Diencephalon (tissue), 1 donor: Measurements from ENCODE around the gene GCN1. TPM values are rescaled to one million over a fixed set of nuclear protein-coding genes. Genes with fewer than 3 reads are reported as not detected.

Experiments used
- small RNA-seq: library from RNA; depleted of rRNA; stranded (forward); fragments of <200 nt; gene quantifications from one replicate; pipeline ENCODE3, GENCODE V24; 2014
- total RNA-seq: library from RNA; depleted of rRNA; stranded (reverse); fragments of >200 nt; gene quantifications from one replicate; pipeline ENCODE4 v1.2.3, GENCODE V29; 2014

Gene GCN1, protein sequence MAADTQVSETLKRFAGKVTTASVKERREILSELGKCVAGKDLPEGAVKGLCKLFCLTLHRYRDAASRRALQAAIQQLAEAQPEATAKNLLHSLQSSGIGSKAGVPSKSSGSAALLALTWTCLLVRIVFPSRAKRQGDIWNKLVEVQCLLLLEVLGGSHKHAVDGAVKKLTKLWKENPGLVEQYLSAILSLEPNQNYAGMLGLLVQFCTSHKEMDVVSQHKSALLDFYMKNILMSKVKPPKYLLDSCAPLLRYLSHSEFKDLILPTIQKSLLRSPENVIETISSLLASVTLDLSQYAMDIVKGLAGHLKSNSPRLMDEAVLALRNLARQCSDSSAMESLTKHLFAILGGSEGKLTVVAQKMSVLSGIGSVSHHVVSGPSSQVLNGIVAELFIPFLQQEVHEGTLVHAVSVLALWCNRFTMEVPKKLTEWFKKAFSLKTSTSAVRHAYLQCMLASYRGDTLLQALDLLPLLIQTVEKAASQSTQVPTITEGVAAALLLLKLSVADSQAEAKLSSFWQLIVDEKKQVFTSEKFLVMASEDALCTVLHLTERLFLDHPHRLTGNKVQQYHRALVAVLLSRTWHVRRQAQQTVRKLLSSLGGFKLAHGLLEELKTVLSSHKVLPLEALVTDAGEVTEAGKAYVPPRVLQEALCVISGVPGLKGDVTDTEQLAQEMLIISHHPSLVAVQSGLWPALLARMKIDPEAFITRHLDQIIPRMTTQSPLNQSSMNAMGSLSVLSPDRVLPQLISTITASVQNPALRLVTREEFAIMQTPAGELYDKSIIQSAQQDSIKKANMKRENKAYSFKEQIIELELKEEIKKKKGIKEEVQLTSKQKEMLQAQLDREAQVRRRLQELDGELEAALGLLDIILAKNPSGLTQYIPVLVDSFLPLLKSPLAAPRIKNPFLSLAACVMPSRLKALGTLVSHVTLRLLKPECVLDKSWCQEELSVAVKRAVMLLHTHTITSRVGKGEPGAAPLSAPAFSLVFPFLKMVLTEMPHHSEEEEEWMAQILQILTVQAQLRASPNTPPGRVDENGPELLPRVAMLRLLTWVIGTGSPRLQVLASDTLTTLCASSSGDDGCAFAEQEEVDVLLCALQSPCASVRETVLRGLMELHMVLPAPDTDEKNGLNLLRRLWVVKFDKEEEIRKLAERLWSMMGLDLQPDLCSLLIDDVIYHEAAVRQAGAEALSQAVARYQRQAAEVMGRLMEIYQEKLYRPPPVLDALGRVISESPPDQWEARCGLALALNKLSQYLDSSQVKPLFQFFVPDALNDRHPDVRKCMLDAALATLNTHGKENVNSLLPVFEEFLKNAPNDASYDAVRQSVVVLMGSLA (N-terminal part only)
- 68.7 TPM for total RNA-seq

DNA sequence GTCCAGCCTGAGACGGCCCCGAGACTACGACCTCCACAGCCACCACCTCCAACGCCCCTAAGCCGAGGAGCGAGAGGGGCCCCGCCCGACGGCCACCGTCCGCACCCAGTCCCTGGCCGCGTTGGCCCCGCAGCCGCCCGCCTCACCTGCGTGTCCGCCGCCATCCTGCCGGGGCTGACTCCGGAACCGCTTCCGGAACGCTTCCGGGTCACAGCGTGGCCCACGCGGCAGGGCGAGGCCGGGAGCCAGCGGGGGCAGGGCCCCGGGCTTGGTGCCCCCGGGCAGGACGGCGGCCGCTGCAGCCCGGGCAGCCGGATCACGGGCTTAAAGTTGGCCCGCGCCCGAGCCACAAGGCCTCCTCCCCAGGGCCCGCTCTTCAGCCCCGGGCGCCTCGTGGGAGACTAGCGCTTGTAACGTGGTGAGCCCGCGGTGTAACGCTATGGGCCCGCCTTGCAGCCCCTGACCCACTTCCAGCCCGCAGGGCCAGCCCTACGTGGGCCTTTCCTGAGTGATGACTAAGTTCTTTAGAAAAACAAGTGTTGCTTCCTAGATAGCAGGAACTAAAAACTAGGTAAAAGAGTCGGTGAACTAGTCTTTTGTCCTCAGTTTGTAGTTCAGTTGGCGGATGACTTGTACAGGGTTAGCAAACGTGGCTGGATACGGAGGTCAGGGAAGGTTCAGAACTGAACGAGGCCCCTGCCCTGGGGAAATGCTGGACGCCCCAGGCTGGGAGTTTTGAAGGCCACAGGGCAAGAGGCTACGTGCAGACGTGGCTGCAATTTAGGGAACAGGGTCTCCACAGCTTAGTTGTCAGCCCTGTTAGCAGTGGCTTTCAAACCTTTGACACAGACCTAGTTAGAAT is at the start of gene GCN1:
GCN1 (minus strand) TSS at position 182 of the 862 bp plus-strand sequence; CDS start at position 164, 18 bp downstream.

DNA sequence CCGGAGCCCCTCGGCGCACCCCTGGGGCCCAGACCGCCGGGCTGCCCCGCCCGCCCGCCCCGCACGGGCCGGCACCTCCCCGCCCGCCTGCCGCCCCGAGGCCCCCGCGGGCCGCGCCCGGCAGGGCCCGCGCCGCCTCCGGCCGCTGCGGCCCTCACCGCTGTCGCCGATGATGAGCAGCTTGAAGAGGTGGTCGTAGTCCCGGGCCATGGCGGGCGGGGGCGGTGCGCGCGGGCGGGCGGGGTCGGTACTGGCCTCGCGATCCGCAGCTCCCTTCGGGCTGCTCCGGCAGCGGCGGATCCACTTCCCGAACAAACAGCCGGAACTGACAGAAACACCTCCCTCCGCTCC is 78.1 kb downstream of the GCN1 start, which contains the start of gene RAB35:
RAB35 (minus strand) TSS at position 313 of the 351 bp plus-strand sequence; CDS start at position 210, 103 bp downstream.

Small RNA genes lying within 50 kb of the gene (small RNA-seq; reads per million reads assigned to genes)
- not detected for gene MIR4498

Other genes with a start within 250 kb of the GCN1 start
- 41.1 TPM for gene BICDL1, start 205.5 kb downstream of the GCN1 start, total RNA-seq
- gene RAB35, start 78.0 kb downstream of the GCN1 start, total RNA-seq: 28.6 TPM
- gene RPLP0, start 6.4 kb upstream of the GCN1 start, total RNA-seq: 1,513 TPM
- 5.8 TPM for gene PXN, start 71.0 kb upstream of the GCN1 start, total RNA-seq
- under 0.01 TPM for gene RNU4-2, start 97.2 kb upstream of the GCN1 start, total RNA-seq
- gene RNU4-1, start 98.5 kb upstream of the GCN1 start, total RNA-seq: under 0.01 TPM
- 3.0 TPM for gene SIRT4, start 107.6 kb upstream of the GCN1 start, total RNA-seq
- not detected for gene PLA2G1B, start 133.1 kb upstream of the GCN1 start, total RNA-seq
- gene MSI1, start 174.4 kb upstream of the GCN1 start, total RNA-seq: 10.1 TPM
- gene COX6A1, start 243.4 kb upstream of the GCN1 start, total RNA-seq: 573 TPM